ENCODE data around the gene ADCY3. TPM values are rescaled to one million over a fixed set of nuclear protein-coding genes. Genes with fewer than 3 reads are reported as not detected.

ADCY3 gene
- total RNA-seq, 1 experiment from 2014 or later = 39.5 TPM

GRCh38 chr2:24891201-24891600 is 28.8 kb downstream of the ADCY3 start:
- no peak overlapping the region for H2BK15ac ChIP-seq (ENCODE audit: low read depth, low read length)
- H3K27ac ChIP-seq (ENCODE audit: insufficient read length, low read depth, low read length) = no peak overlapping the region
- H3K9me3 ChIP-seq (ENCODE audit: control insufficient read depth, low read depth, low read length) = no peaks in the 10 kb centered on the region
- no peak overlapping the region for H3K4me2 ChIP-seq (ENCODE audit: insufficient read depth, insufficient read length, low read length)
- no CpG with 5 or more reads among the region's 2 CpGs for WGBS (ENCODE audit: extremely low coverage, insufficient read length, low lambda C conversion rate)
- Mint-ChIP-seq H3K9me3 (peaks cover 20 to 26% of the 10 kb centered on the region in 2 experiments), H3K27ac (no peak overlapping the region), H3K4me1 (peaks cover 0 to 4% of the 10 kb centered on the region in 2 experiments; a peak in 3 of 4 replicates), H3K36me3 (ENCODE audit: insufficient read depth in 1 of 3, low read depth in 3 of 3) (peaks cover 19 to 34% (median 22%) of the 10 kb centered on the region in 3 experiments), H3K4me3 (no peak overlapping the region), H3K27me3 (ENCODE audit: low read depth) (no peaks in the 10 kb centered on the region)
- H2BK20ac ChIP-seq (ENCODE audit: low read depth, low read length, poor library complexity, severe bottlenecking) = no peak overlapping the region
- H2BK5ac ChIP-seq (ENCODE audit: insufficient read length, low read length) = no peak overlapping the region
- H3K79me2 ChIP-seq (ENCODE audit: insufficient read depth, low read length) = no peaks in the 10 kb centered on the region
- H2AK5ac ChIP-seq (ENCODE audit: insufficient read length, low read length) = no peak overlapping the region
- no peaks in the 10 kb centered on the region for H4K20me1 ChIP-seq (ENCODE audit: control insufficient read depth, insufficient read depth, insufficient read length)
- TF ChIP-seq, protein P1, sequence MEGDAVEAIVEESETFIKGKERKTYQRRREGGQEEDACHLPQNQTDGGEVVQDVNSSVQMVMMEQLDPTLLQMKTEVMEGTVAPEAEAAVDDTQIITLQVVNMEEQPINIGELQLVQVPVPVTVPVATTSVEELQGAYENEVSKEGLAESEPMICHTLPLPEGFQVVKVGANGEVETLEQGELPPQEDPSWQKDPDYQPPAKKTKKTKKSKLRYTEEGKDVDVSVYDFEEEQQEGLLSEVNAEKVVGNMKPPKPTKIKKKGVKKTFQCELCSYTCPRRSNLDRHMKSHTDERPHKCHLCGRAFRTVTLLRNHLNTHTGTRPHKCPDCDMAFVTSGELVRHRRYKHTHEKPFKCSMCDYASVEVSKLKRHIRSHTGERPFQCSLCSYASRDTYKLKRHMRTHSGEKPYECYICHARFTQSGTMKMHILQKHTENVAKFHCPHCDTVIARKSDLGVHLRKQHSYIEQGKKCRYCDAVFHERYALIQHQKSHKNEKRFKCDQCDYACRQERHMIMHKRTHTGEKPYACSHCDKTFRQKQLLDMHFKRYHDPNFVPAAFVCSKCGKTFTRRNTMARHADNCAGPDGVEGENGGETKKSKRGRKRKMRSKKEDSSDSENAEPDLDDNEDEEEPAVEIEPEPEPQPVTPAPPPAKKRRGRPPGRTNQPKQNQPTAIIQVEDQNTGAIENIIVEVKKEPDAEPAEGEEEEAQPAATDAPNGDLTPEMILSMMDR (conservative IDR thresholded peaks at IDR 0.05) = no peak
- no peaks in the 10 kb centered on the region for H3K23me2 ChIP-seq (ENCODE audit: insufficient read length, low read depth, low read length, poor library complexity, severe bottlenecking)
- no peaks in the 10 kb centered on the region for H3K79me1 ChIP-seq (ENCODE audit: insufficient read depth, low read depth, low read length, poor library complexity, severe bottlenecking)
- H4K5ac ChIP-seq (ENCODE audit: insufficient read length, low read depth, low read length) = no peak overlapping the region
- no peak overlapping the region for H2BK12ac ChIP-seq (ENCODE audit: insufficient read length, low read depth, low read length)
- no peak overlapping the region for H4K8ac ChIP-seq (replicated peaks; ENCODE audit: insufficient read length, low read depth, low read length)
- no peak overlapping the region for H3K23ac ChIP-seq (ENCODE audit: insufficient read length, low read depth, low read length)
- no peak overlapping the region for H3K14ac ChIP-seq (ENCODE audit: insufficient read depth, low read length)
- no peaks in the 10 kb centered on the region for H3K27me3 ChIP-seq (ENCODE audit: insufficient read depth, low read length)
- no peaks in the 10 kb centered on the region; the same call in 1 of the 2 replicates for H3K4me1 ChIP-seq (ENCODE audit: insufficient read depth, low read length)
- no peak overlapping the region for H3K4ac ChIP-seq (ENCODE audit: low read depth, low read length)
- H3T11ph ChIP-seq (ENCODE audit: low read length) = no peak overlapping the region
- DNase-seq = no peak
- no peak overlapping the region for H2AFZ ChIP-seq (ENCODE audit: low read length)
- no peak overlapping the region for H3K56ac ChIP-seq (ENCODE audit: insufficient read length, low read depth, low read length)
- no peak overlapping the region for H4K91ac ChIP-seq (ENCODE audit: insufficient read length, low read depth, low read length)
- H3K18ac ChIP-seq (ENCODE audit: insufficient read length, low read depth, low read length) = no peak overlapping the region
- no peak overlapping the region for H3K9ac ChIP-seq (ENCODE audit: extremely low read depth, insufficient read length, low read length)
- H2BK120ac ChIP-seq (ENCODE audit: low read depth, low read length, poor library complexity, severe bottlenecking) = no peak overlapping the region

Measured in H9 (cell line).